ENCODE measurements around the gene MMP23B. TPM values are rescaled to one million over a fixed set of nuclear protein-coding genes. Genes with fewer than 3 reads are reported as not detected.

Gene MMP23B
- total RNA-seq, 4 donors from 2014 or later, result 0.49 to 7.6 (median 2.7) TPM

- 67 to 72% methylated on average over 28 to 35 of the region's 39 CpGs for WGBS, 2 donors
- peak overlapping the region; percentile 41 to 66 (median 54) for H3K27ac ChIP-seq
Observed at GRCh38 chr1:1677718-1678580, 46.0 kb downstream of the MMP23B start.

GRCh38 chr1:1678581-1679380 lies 46.8 kb downstream of the MMP23B start:
- peaks cover 9 to 31% (median 19%) of the 10 kb centered on the region in 3 donors for H3K4me1 ChIP-seq
- H3K4me3 ChIP-seq, result no peak overlapping the region
- H3K9me3 ChIP-seq, result no peaks in the 10 kb centered on the region
- TF ChIP-seq CTCF (IDR thresholded peaks at IDR 0.05), result peak in 4 of 6 experiments; percentile 26 to 61 (median 44)
- no peak for TF ChIP-seq POLR2A (IDR thresholded peaks at IDR 0.05)
- H3K36me3 ChIP-seq, result peaks cover 0 to 28% (median 0%) of the 10 kb centered on the region in 3 donors
- H3K27ac ChIP-seq, result peak overlapping the region; percentile 41 to 66 (median 54)
- no peak for DNase-seq
- intact Hi-C loops (cut with DNase I), result no loop called here
- no peaks in the 10 kb centered on the region for H3K27me3 ChIP-seq
- WGBS, 2 donors, result 41% methylated on average over 14 of the region's 24 CpGs; no CpG with 5 or more reads in 1 of the 2 donors

More at GRCh38 chr1:1677718-1678580, 46.0 kb downstream of the MMP23B start:
- Histone ChIP-seq H3K9me3 (no peaks in the 10 kb centered on the region), H3K27me3 (no peaks in the 10 kb centered on the region), H3K4me1 (peaks cover 9 to 24% (median 19%) of the 10 kb centered on the region in 3 donors), H3K36me3 (peaks cover 0 to 26% (median 0%) of the 10 kb centered on the region in 3 donors), H3K4me3 (peak overlapping the region in 2 of 4 donors; percentile 3 to 28)
- intact Hi-C loops (cut with DNase I), result no loop called here
- TF ChIP-seq CTCF (IDR thresholded peaks at IDR 0.05) (no peak), POLR2A (IDR thresholded peaks at IDR 0.05) (no peak)
- no peak for DNase-seq

GRCh38 chr1:1680031-1680911 lies 48.3 kb downstream of the MMP23B start:
- no peak overlapping the region for H3K27ac ChIP-seq
- WGBS, 2 donors, result 90 to 93% methylated on average over 26 to 31 of the region's 32 CpGs
- no peak for DNase-seq

GRCh38 chr1:1680912-1681273 lies 48.9 kb downstream of the MMP23B start:
- 62 to 83% methylated on average over 6 to 7 of the region's 11 CpGs for WGBS, 2 donors
- Histone ChIP-seq H3K27me3 (no peaks in the 10 kb centered on the region), H3K9me3 (no peaks in the 10 kb centered on the region), H3K36me3 (peaks cover 0 to 21% (median 0%) of the 10 kb centered on the region in 3 donors), H3K4me3 (no peak overlapping the region), H3K4me1 (peaks cover 9 to 37% (median 19%) of the 10 kb centered on the region in 3 donors), H3K27ac (no peak overlapping the region)
- intact Hi-C loops (cut with DNase I), result no loop called here
- no peak for DNase-seq
- TF ChIP-seq CTCF (IDR thresholded peaks at IDR 0.05) (no peak), POLR2A (IDR thresholded peaks at IDR 0.05) (no peak)

More at GRCh38 chr1:1680031-1680911, 48.3 kb downstream of the MMP23B start:
- H3K4me1 ChIP-seq, result peaks cover 9 to 31% (median 19%) of the 10 kb centered on the region in 3 donors
- intact Hi-C loops (cut with DNase I), result no loop called here
- H3K9me3 ChIP-seq, result no peaks in the 10 kb centered on the region
- no peaks in the 10 kb centered on the region for H3K27me3 ChIP-seq
- no peak for TF ChIP-seq CTCF (IDR thresholded peaks at IDR 0.05)
- no peak for TF ChIP-seq POLR2A (IDR thresholded peaks at IDR 0.05)
- peaks cover 0 to 21% (median 0%) of the 10 kb centered on the region in 3 donors for H3K36me3 ChIP-seq
- no peak overlapping the region for H3K4me3 ChIP-seq

Measured in esophagus squamous epithelium (tissue), 5 donors.